COLO668 (cell line): Measurements from ENCODE around the gene SMURF1.
"Not testable (repeated sequence)": the region's sequence is repeated elsewhere in the genome, so short reads cannot be mapped to it uniquely, and the experiment has no call there.

Source experiments
- DNase-seq: peaks from one replicate; lab custom pipeline; 2025; ENCODE audit not compliant: unreplicated experiment; lab: John Stamatoyannopoulos, UW

The SMURF1 gene

GRCh38 chr7:99061001-99061776 is 82.7 kb downstream of the SMURF1 start:
- no peak for DNase-seq

- no peak for DNase-seq
Measured at GRCh38 chr7:99054781-99055180, 89.1 kb downstream of the SMURF1 start.

- no peak for DNase-seq
Measured at GRCh38 chr7:99050971-99051370, 92.9 kb downstream of the SMURF1 start.

- DNase-seq: no peak
Measured at GRCh38 chr7:99047526-99048077, 96.3 kb downstream of the SMURF1 start.

DNA sequence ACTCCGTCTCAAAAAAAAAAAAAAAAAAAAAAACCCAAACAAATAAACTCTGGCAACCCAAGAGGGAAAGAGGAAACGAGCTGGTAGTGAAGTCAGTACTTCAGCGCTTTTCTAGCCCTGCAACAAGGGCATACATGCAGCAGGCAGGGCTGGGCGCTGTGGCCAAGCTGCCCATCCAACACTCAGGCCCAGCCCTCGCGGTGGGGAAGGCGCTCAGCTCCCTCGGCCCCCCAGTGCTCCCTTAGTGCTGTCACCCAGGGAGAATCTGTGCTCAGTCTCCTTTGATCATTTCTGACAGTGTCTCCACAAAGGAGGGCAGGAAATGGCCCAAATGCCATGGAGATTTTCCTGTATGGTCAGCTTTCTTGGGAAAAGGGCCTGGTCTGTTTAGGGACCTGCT is 97.2 kb downstream of the SMURF1 start:
- no peak for DNase-seq

- not testable (repeated sequence) for DNase-seq
Measured at GRCh38 chr7:99046262-99046661, 97.6 kb downstream of the SMURF1 start.

- not testable (repeated sequence) for DNase-seq
Measured at GRCh38 chr7:99044858-99045257, 99.0 kb downstream of the SMURF1 start.

- no peak for DNase-seq
Measured at GRCh38 chr7:99042957-99043356, 101.0 kb downstream of the SMURF1 start.

GRCh38 chr7:99041526-99041925 is 102.4 kb downstream of the SMURF1 start:
- DNase-seq: no peak

DNA sequence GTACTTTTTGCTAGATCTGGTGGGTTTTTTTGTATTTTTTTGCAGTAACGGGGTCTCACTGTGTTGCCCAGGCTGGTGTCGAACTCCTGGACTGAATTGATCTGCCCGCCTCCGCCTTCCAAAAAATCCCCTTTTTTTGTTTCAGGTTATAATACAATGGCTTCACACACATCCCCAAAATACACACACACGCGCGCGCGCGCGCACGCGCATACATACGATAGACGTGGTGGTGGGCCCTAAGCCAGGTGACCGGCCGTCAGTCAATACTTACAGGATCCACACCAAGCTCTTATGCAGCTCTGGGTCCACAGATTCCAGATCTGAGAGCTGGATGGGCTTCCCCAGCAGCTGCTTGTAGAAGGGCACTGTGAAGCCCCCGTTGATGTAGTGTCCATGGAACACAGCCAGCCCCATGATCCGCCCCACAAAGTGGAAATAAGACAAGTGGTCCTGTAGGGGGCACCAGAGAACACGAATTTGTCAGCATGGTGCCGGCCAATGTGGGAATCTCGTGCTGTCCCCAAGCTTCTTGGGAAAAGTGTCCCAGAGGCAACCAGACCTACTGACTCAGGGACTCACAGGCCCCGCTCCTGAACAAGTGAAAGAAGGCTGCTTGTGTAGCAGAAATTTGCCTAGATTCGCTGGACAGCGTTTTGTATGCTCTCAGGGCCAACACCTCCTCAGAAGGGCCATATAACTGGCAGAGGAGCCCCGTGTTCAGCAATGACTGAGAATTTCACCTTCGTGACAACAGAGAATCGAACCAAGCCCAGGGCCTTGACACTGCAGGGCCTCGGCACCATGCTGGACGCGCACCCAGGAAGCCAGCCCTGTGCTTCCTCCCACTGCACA is 103.6 kb downstream of the SMURF1 start:
- DNase-seq: peak; percentile 70

DNA sequence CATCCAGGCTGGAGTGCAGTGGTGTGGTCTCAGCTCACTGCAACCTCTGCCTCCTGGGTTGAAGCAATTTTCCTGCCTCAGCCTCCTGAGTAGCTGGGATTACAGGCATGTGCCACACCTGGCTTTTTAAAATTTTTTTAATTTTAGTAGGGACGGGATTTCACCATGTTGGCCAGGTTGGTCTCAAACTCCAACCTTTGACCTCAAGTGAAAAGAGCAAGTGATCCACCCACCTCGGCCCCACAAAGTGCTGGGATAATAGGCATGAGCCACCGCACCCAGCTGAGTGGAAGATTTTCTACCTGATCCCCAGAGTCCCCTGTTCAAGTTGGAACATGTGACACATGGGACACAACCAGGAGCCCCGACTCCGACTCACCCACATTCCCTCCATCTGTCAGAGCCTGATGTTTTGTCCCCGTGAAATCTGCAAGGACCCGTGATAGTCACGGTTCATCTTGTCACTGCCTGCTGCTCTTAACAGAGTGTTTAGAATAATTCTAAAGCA is 104.5 kb downstream of the SMURF1 start:
- no peak for DNase-seq

GRCh38 chr7:99038086-99038855 is 105.6 kb downstream of the SMURF1 start:
- DNase-seq: no peak

DNA sequence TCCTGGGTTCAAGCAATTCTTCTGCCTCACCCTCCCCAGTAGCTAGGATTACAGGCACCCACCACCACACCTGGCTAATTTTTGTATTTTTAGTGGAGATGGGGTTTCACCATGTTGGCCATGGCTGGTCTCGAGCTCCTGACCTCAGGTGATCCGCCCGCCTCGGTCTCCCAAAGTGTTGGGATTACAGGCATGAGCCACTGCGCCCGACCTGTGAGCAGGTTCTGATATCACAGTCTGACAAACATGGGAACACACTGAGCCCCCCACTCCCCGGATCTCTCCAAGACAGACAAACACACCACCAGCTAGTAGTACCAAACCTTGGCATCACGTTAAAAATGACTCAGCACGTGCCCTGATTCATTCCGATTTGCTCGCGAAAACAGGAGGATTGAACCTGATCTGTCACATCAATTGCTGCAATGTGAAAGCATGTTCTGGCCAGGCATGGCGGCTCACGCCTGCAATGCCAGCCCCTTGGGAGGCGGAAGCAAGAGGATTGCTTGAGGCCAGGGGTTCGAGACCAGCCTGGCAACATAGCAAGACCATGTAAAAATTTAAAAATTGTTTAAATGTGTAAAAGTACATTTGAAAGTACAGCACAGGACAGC is 106.5 kb downstream of the SMURF1 start:
- no peak for DNase-seq

DNA sequence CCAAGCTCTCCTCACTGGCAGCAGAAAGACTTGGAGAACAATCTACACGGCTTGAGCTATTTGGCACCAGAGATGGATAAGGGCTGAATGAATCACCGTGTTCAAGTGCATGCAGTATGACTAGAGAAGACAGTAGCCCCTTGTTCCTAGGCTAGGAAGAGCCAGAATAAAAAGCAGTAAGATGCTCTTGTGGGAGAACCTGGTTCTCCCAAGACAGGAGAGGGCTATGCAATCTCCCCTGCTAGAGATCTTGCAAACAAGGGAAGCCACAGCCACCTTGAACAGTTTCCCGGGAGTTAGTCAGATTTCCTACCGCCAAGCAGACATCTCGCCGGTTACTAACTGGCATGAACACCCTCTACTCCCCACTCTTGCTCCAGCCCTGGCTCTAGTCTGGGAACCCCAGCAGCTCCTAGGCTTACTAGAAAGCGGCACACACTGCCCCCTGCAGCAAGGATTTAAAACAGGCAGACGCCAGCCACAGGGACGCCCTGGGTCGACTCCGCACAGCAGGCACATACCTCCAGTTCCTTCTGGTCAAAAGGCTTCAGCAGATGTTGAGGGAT is 107.3 kb downstream of the SMURF1 start:
- peak; percentile 8 for DNase-seq

DNA sequence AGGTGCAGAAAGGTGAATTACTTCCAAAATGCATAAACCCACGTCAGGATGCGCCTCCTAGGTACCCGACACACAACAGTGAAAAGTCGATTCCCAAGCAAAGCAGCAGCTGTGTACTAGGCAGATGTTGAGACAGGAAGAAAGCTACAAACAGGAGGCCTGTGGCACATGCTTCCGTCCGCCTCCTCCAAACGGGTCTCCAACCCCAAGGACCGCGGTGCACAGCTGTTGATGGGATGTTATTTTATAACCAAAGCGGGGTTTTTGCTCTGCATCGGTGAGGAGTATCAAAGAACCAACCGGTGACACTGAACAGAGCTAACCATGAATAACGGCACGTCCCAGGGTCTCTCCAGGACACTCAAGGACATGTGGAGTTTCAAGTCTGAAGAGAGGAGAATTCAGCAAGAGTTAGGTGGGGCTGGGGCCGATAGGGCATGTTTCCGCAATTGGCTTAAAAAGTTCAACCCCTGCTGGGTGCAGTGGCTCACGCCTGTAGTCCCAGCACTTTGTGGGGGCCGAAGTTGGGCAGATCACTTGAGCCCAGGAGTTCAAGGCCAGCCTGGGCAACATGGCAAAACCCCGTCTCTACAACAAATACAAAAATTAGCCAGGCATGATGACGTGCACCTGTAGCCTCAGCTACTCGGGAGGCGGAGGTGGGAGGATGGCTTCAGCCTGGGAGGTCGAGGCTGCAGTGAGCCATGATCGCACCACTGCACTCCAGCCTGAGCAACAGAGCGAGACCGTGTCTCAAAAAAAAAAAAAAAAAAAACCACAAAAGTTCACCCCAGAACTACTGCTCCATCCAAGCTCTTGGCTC is 108.0 kb downstream of the SMURF1 start:
- no peak for DNase-seq

GRCh38 chr7:99034932-99035722 is 108.8 kb downstream of the SMURF1 start:
- no peak for DNase-seq

DNA sequence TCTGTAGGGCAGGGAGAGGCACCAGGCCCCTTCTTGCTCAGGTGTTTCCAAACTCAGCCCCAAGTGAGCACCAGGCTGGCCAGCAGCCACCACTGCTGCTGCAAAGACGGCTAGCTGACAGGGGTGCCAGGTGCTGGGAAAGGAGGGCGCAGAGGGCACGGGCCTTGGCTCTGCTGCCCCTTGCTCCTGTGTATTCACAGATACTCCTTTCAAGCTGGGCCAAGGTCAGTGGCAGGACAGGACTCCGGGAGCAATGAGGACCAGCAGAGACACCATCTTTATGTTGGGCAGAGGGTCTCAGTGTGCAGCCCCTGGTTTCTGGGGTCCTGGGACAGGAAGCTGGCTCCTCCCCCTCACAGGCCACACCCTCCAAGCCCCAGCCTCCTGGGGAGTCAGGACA is 110.1 kb downstream of the SMURF1 start:
- no peak for DNase-seq

GRCh38 chr7:99032928-99033327 is 111.0 kb downstream of the SMURF1 start:
- DNase-seq: no peak

DNA sequence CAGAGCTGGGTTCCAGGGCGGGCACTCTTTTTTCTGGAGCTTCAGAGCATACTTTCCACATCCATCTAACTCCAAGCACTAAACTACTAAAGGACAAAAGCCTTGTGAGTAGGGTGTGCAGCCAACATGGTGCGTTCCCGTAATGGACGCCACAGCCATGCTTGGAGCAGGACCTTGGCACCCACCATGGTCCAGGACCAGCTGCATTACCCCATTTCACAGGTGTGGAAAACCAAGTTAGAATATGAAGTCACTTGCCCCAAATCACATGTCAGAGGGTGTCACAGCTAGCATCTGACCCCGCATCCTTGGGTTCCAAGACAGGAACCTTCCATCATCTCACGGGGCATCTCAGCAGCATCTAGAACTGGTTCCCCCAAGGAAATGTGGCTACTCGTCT is 112.4 kb downstream of the SMURF1 start:
- no peak for DNase-seq
